Measurements from ENCODE around the gene MARVELD1.
A peak's percentile ranks its signal among the peaks of the same experiment; 100 is the strongest.
"Not testable (repeated sequence)": the region's sequence is repeated elsewhere in the genome, so short reads cannot be mapped to it uniquely, and the experiment has no call there.

The MARVELD1 gene
- total RNA-seq: 0.48 to 2.0 reads per million in 2 donors

DNA sequence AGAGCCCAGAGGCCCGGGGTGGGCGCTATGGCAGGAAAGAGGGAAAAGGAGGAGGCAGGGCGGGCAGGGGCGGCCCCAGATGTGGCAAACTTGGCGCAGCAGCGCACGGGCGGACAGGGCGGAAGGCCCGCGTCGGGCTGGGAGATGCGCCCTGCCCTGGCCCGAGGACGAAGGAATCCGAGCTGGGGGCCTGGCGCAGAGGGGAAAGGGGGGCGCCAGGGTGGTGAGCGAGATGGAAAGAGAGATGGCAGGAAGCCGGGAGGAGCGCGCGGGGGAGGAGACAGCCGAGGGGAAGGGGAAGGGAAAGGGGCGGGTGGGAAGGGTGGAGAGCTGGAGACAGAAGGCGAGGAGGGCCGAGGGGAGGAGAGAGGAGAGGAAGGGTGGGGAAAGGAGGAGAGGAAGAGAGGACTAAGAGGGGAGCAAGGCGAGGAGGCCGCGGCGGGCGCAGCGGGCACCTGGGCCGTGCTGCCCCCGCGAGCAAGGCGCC is at the start of gene MARVELD1:
Gene MARVELD1 (plus strand): TSS at position 392 of the 487 bp plus-strand sequence. CDS start 147 bp downstream, outside the sequence.
- DNase-seq: no peak

DNA sequence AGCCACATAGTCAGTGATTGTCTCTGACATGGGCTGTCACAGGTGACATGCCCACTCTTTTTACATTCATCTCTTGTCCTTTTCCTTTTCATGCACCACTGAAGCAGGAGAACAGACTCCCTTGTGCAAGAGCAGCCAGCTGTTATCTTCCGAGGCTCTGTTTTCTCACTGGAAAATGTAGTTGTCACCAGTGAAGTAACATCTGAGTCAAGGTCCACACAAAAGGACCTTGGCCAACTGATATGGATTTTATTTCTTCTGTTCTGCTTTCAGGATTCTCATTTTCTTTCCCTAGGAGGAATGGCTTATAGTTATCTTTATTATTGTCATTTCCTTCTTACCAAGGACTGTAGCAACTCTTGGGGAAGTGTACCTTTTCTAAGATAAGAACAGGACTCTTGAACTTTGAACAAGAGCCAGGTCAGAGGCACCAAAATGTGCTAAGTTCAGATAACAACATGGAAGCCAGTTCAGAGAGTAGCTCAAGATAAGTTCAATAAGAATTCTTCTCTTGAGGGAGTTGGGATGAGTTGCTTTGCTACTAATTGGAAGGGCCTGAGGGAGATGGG is 49.2 kb upstream of the MARVELD1 start:
- no peak for DNase-seq

DNA sequence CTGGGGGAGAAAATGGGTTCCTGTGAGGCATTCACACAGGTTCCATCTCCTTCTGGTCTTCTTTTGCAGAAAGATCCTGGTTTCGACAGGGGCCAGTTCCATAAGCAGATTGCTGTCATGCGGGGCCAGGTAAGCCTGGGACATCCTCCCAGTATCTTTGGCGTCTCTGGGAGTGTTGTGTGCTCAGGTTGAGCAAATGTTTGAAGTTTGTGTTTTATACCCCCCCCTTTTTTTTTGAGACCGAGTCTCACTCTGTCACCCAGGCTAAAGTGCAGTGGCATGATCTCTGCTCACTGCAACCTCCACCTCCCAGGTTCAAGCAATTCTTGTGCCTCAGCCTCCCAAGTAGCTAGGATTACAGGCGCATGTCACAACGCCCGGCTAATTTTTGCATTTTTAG is 46.5 kb upstream of the MARVELD1 start:
- no peak for DNase-seq

DNA sequence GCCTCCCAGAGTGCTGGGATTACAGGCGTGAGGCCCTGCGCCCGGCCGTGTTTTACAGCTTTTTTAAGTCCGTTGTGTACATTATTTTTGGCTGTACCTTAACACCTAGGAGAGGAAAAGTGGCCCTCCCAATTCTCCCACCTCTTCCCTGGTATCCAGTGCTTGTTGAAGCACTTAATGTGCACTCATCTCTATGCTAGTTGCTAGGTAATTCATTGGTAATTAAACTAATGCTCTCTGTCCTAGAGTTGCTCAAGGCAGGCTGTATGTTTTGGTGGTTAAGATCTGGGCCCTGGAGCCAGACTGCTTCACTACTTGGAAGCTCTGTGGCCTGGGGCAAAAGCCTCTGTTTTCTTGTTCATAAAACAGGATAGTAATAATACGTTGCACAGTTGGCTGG is 46.1 kb upstream of the MARVELD1 start:
- no peak for DNase-seq

DNA sequence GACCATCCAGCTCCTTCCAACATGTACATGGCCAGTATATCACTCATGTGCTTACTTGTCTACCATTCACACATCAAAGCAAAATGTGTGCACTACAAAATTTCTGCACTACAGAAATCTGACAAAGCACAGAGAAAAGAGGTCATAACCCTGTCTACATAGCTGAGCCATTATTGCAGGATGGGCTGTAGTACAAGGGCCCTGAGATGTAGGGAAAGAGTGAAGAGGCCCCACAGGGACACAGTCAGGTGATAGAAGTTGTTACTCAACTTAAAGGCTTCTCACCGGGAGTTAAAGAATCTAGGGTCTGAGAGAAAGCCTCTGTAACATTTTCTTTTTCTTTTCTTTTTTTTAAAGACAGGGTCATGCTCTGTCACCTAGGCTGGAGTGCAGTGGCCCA is 44.0 kb upstream of the MARVELD1 start:
- DNase-seq: no peak

DNA sequence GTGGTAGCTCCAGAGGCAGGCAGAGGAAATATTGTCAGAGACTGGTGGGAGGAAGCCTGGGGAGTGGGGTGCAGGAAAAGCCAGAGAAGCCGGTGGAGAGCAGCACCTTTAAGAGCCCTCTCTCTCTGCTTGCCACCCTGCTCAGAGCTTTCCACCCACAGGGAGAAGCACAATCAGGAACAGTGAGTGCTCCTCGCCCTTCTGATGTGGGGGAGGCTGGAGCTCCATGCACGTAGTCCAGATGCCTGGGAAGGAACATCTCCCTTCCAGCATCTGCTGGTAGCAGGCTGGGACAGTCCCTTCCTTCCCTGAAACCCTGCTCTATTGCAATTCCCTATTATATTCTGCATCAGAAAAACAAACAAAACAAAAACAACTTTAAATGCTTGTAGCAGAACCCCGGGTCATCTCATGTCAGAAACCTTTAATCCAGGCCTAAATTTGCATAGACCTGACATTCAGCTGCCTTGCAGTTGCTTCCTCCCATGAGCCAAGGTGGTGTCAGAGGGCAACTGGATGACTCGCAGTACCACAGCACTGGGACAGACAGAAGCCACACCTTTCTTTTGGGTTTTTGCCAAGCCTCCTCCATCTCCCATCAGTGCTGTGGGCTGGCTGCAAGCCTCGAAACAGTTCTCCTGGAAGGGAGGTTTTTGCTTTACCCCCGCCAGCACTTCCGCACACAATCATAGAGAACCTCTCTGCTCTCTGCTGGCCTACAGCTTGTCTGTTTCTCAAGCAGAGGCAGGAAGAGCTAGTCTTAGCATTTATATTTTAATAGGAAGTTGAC is 39.6 kb upstream of the MARVELD1 start:
- DNase-seq: no peak

DNA sequence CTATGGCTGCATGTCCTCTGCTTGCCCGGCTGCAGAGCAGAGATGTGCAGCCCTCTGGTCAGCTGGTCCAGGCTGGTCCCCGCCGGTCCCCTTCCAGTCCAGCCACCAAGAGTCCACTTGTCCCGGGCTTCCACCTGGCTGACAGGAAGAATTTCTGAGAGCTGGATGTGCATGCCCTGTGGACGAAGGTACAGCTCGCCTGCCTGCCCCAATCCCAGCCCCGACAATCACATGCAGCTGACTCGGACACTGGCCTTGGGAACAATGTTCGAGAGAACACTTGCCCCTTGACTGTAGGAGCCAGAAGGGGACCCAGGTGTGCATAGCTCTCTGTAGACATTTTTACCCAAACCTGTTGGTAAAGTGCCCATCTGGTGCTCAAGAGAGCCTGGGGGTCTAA is 38.3 kb upstream of the MARVELD1 start:
- no peak for DNase-seq

DNA sequence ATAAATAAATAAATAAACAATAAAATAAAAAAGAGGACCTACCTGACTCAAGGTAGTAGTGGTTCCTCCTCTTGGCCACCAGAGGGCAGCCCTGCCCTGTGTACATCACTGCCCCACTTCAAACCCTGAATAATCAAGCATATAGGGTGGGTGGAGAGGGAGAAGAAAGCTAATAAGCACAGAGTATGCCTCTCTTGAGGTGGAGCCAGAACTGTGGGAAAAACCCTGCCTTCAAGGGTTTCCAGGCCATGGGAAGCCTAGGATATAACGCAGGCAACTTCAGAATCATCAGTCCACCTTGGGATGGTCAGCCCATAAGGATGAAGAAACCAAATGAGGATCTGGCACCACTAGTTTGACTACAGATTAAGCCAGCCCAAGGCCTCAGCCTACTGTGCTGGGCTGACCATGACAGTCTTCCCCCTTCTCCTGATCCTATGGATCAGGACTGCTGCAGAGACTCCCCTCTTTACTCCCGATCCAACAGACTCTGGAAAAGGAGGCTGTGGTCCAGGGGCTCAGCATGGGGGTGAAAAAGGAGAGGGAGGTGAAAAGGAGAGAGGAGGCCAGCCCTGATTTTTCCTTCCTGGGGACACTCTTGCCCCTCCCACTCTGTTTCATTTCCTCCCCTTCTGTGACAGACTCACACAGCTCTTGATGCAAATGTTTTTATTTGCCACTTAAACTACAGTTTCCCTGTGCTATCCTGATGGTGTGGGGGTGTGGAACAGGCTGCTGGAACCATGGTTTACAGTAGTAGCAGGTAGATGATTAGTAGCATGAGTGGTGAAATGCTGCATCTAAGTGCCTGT is 36.6 kb upstream of the MARVELD1 start:
- peak; percentile 43 for DNase-seq

DNA sequence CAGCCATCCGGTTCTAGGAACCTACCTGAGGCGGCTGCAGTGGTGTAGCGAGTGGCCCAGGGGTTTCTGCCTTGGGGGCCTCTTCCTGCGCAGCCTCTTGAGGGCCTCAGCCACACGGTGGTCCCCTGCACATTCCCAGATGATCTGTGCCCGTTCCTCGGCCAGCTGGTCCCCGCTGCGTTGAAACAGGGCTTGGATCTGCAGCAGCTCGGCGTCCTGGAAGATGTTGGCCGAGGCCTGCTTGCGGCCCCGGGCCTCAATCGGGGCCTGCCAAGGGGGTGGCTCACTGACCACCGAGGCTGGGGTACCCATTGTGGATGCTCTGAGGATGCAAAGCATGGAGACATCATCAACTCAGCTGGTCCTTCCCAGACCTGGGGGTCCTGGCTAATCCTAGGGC is 33.9 kb upstream of the MARVELD1 start:
- no peak for DNase-seq

DNA sequence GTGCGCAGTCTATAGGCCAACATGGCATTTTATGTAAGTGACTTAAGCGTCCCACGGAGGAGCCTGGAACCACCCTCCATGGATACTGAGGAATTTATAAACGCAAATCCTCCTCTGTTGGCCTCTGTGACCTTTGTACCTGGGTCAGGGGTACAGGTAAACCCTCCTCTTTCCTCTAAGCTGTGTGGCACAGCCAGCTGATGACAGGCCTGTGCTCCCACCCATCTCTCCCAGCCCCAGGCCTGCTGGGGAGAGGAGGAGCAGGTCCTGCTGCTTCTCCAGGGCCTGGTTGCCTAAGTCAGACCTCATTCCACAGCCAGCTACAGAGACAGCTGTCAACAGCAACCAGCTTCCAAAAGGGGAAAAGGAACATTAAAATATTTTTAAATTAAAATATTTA is 31.5 kb upstream of the MARVELD1 start:
- DNase-seq: no peak

DNA sequence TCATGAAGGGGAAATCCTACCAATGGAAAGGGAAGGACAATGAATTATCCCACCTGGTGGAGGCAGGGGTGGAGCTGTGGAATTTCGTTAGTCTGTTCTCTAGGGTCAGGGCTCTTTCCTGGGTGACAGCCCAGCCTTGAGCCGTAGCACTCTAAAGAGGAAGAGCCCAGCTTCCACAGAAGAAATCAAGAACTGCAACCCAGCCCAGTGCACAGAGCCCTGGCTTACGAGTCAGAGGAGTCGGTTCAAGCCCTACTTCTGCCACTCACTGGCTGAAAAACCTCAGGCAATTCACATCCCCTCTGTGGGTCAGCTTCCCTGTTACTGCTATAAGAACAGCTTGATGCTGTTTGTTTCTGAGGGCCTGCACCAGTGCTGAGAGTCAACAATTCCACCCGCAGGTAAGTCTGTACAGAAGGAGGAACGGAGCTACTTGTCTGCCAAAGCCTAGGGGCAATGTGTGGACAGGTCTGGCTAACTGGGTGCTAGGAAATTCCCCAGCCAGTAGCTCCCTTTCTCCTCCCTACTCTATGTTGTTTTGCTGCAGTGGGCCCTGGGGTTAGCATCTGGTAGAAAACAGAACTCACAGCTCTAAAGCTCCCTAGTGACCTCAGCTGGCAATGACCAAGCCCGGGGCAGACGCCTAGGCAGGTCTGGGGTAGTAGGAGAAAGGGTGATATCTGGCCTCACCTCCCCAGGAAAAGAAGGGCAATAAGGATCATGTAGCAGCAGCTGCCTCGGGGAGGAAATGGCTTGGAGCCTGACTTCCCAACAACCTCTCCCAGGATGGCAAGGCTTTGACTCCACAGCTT is 29.8 kb upstream of the MARVELD1 start:
- DNase-seq: no peak

DNA sequence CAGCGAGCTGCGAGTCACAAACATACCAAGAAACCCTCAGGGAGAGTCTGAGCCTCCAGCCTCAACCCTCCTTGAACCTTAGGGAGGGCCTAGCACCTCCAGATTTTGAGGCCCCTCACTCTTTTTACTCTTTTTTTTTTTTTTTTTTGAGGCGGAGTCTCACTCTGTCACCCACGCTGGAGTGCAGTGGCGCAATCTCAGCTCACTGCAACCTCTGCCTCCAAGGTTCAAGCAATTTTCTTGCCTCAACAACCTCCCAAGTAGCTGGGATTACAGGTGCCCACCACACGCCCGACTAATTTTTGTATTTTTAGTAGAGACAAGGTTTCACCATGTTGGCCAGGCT is 29.2 kb upstream of the MARVELD1 start:
- not testable (repeated sequence) for DNase-seq

DNA sequence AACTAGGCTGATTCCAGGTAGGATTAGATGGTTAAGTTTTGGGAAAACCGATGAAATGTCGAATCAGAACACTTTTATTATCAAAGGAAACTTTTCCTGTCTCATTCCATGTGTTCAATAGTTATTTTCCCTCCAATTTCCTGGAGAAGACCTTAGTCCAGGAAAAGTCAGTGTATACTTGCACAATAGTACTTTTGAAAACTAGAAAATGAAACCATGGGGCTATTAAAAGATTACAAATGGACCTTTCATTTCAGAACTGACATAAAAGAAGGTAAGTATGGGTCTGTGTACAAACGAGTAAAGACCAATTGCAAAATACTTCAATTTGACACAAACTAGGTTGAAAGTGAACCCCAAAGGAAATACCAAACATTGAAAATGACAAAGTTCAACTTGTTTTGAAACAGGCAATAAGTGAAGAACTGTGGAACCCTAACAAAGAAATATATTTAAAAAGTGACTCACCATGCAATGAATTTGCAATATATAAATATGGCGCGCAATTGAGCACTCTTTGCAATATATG is 28.6 kb upstream of the MARVELD1 start:
- no peak for DNase-seq

DNA sequence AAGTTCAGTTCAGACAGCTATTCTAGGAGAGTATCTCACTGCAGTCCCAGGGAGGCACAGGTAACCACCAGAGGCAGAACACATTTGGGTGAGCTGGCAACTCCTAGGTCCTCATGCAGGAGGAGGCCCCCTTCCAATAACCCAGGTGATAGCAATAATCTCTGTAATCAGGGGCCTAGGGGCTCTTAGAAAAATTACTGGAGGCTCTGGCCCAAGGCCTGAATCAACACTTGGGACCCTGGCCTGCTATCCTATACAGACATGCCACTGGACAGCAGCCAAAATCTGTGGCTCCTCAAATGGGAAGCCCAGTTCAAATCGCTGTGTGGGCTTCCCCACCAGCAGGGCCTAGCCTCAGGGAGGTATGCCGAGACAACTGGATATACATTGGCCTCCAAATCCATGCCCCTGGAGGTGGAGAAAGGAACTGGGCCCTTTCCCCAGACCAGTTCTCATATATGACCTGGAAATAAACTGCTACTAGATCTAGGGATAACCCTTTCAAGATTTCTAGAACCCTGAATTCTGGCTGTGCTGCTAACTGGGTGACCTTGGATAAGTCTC is 28.1 kb upstream of the MARVELD1 start:
- DNase-seq: no peak

DNA sequence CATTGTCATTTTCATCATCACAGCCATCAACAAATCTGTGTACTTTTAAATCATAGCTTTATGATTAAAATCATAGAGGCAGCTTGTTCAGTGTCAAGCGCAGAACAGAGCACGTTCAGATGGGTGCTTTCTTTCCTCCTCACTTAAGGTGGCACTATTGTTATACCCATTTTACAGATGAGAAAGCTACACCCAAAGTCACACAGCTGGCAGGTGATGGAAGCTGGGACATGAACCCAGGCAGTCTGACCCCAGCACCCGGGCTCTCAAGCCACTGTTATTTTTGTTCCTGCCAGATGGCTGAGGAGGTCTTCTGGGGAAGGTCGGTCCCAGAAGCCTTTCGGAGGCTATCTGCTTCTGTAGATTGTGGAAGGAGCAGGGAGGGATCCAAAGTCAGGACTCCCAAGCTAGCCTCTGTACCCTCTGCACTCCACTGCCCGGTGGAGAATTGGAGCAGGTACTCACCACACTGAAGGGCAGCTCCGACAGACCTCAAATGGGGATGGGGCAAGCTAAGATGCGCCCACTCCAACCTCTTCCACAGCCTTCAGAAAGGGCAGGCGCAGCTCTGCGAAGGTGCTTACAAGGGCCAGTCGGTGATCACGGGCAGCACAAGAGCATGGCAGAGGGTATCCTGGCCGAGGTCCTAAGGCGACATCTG is 27.1 kb upstream of the MARVELD1 start:
- no peak for DNase-seq

DNA sequence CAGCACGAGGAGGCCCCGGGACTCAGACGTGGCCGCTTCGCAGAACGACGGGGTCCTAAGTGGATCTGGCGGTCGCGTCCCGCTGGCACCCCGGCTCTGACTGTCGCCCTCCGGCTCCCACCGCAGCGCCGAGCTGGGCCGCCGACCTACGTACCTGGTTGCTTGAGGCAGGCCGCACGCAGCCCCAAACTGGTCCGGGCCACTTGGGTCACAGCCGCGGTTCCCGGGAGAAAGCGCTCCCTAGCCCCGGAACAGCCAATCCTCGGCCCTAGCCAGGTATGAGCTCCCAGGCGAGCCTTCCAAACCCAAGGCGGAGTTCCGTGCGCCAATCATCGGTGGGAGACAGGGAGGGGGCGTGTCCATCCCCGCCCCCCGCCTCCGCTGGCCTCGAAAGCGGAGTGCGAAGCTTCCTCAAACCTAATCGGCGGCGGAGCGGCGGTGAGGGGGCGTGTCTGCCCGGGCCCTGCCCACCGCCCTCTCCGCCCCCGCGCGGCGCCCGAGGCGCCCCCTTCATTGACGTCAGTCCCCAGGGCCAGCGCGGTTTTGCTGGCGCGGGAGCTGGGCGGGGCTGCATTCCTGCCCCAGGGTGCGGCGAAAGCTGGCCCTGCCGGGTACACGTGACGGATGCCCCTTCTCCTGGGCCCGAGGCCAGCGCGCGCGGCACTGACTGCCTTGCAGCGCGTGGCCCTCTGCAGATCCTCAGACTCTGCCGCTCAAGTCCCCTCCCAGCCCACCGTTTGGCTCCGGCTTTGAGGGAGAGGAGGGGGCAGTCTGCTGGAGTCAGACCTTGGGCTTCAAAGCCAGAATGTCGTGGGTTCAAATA is 26.4 kb upstream of the MARVELD1 start, which contains the start of gene AVPI1:
Gene AVPI1 (minus strand): TSS at position 280 of the 823 bp plus-strand sequence. CDS start 7,336 bp downstream, outside the sequence.
- peak; percentile 95 for DNase-seq

DNA sequence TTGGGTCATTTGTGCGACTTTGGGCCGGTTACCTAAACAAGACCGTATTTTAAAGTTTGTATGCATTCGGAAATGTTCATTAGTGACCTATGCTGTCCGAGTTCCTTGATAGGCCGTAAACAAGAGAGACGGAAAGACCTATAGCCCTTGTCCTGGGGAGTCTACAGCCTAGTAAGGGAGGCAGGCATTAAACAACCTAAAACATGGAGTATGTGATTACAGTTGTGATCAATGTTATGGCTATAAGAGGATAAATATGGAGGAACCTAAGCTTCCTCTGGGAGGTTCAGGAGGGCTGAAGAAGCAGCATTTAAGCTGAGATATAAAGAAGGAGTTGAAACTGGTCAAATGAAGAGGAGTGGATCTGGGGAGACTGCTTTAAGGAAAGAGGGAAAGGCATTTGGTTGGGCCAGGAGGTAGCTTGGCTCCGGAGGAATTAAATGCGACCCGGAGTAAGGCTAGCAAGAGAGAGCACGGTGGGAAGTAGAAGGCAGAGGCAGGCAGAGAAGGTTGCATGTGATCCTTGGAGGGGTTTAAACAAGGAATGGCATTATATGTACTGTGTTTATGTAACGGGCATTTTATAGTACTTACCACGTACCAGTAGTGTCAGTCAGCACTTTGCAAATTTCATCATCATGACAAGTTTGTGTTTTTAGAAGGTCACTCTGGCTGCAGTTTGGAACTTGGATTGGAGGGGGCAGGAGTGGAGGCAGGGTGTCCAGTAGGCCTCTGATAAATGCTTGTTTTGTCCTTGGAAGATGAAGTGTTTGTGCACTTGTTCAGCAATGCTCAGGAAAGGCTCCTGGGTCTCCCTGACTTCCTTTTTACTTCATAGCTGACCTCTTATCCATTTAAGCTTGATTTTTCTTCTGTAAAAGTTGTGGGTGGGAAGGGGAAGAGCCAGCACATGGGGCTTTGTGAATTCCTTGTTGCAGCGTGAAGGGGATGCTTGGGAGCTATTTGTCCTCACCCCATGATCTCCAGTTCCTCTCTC is 25.4 kb upstream of the MARVELD1 start:
- no peak for DNase-seq

DNA sequence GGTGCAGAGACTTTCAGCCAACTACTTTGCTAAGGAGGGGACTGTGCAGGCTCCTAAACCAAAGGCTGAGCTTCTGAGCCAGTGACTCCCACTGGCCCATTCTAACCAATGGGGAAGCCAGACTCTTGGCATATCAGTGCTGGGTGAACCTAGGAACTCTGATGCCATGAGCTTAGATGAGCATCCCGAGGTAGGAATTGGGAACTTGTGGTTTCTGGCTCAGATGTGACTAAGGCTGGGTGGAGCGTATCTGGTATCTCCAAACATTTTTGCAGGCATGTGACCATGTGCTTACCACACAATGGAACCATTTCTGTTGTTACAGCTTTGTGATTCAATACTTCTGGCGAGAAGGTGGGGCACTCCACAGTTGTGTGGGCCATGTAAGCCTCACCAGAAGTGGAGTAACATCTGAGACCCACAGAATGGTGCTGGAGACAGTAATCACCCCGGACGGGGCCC is 23.9 kb upstream of the MARVELD1 start:
- no peak for DNase-seq

DNA sequence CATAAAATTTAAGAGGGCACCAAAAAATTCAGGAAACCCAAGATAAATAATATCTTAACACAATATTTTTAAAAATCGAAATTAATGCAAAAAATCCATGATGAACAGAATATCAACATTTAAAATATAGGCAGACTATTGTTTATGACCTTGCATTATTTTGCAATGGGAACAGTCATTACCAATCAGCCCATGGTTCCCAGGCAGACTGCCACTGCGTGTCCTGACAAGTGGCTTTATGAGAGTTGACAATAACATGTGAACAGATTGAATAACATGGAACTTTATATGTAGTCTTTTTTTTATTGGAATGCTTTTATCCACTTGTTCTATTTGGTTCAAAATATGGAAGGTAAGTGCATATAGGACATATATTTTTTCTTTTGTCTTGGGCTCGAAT is 23.4 kb upstream of the MARVELD1 start:
- DNase-seq: no peak

Data from T-helper 9 cell (primary cell).